ENCODE data around the gene MBP. TPM values are rescaled to one million over a fixed set of nuclear protein-coding genes. Genes with fewer than 3 reads are reported as not detected.

The MBP gene
- total and polyA plus RNA-seq, 8 donors = 6.3 to 33.5 (median 20.7) TPM

DNA sequence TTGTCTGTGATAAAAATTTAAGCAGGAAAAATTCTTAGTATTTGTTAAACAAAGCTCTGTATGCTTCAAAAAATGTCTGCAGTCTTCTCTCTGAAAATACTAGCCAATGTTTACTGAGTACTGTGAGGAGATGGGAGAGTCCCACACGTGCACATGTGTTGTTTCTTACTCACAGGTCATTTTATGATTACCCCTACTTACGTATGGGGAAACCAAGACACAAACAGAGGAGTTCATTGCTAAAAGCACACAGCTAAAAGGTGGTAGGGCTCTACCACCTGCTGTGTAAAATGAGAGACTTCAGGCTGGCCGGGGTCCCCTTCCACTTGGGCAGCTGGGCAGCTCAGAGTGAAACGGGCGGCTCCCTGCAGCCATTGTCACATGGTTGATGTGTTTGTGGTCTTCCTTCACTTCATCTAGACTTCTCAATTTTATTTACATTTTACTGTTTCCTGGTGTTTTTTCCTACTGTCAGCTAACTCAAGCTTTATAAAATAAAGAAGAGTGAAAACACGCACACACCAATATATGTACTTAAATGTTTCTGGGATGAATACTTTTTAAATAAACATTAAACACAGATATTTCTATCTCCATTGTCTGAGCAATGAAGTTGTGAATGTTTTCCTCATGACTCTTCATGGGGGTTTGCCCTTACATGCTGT, 71.2 kb downstream of the MBP start:
- no peaks in the 10 kb centered on the region for H3K27me3 ChIP-seq
- peaks cover 0 to 6% (median 0%) of the 10 kb centered on the region in 3 donors for H3K36me3 ChIP-seq
- H3K4me3 ChIP-seq = no peak overlapping the region
- DNase-seq (peak in 1 of 6 donors; percentile 8), ATAC-seq (no peak), FAIRE-seq (no peak)
- intact Hi-C loops (cut with DNase I) = no loop called here
- WGBS, 2 donors = 84 to 89% methylated on average over 6 of the region's 6 CpGs
- H3K9me3 ChIP-seq = no peaks in the 10 kb centered on the region
- peaks cover 0 to 27% (median 8%) of the 10 kb centered on the region in 3 donors for H3K4me1 ChIP-seq
- TF ChIP-seq, protein P1, sequence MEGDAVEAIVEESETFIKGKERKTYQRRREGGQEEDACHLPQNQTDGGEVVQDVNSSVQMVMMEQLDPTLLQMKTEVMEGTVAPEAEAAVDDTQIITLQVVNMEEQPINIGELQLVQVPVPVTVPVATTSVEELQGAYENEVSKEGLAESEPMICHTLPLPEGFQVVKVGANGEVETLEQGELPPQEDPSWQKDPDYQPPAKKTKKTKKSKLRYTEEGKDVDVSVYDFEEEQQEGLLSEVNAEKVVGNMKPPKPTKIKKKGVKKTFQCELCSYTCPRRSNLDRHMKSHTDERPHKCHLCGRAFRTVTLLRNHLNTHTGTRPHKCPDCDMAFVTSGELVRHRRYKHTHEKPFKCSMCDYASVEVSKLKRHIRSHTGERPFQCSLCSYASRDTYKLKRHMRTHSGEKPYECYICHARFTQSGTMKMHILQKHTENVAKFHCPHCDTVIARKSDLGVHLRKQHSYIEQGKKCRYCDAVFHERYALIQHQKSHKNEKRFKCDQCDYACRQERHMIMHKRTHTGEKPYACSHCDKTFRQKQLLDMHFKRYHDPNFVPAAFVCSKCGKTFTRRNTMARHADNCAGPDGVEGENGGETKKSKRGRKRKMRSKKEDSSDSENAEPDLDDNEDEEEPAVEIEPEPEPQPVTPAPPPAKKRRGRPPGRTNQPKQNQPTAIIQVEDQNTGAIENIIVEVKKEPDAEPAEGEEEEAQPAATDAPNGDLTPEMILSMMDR (IDR thresholded peaks at IDR 0.05) = no peak
- peak overlapping the region in 2 of 4 donors; percentile 51 to 58 for H3K27ac ChIP-seq

DNA sequence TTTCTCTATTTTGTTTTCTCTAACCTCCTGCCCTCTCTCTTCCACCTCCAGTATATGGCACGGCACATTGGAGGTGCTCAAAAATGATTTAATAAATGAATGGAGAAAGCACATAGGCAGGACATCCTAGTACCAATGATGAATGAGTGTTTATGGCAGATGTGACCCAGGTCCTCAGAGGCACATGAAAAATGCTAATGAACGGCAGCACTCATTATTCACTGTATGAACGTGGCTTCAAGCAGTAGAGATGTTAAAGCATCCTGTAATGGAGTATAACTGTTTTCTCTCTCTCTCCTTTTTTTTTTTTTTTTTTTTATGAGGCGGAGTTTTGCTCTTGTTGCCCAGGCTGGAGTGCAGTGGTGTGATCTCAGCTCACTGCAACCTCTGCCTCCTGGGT, 72.4 kb downstream of the MBP start:
- H3K27ac ChIP-seq = no peak overlapping the region
- no peak for FAIRE-seq
- intact Hi-C loops (cut with DNase I) = no loop called here

DNA sequence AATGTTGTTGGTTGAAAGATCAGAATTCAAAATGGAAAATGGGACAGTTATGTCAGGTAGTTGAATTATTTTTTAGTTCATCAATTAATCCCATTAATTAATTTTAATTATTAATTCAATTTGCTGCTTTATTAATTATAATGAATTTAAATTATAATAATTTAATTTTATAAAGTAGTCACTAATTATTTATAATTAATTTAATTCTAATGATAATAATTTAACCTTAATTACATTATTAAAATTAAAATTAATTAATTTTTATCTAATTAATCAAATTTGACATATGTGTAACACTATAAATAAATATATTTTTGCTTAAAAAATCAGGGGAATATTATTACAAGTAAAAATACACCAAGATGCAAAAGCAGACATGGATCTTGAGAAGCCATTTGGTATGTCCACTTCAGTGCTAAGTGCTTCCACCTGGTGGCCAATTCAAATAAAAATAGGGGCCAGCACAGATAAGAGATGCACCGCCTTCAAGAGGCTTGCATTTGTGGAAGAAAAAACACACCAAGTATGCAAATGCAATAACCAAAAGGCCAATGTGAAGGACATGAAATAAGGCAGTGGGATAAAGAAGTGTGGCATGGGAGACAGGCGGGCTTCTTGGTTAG, 73.2 kb downstream of the MBP start:
- TF ChIP-seq, protein P1 (IDR thresholded peaks at IDR 0.05) = peak; percentile 11 to 43 (median 32)
- 95 to 99% methylated on average over 2 of the region's 2 CpGs for WGBS, 2 donors
- H3K27ac ChIP-seq = no peak overlapping the region
- intact Hi-C loops (cut with DNase I) = no loop called here
- ATAC-seq (no peak), DNase-seq (peak in 1 of 6 donors; percentile 17), FAIRE-seq (peak; percentile 97)
- H3K9me3 ChIP-seq = no peaks in the 10 kb centered on the region
- H3K4me1 ChIP-seq = peaks cover 0 to 23% (median 8%) of the 10 kb centered on the region in 3 donors
- H3K4me3 ChIP-seq = no peak overlapping the region
- no peaks in the 10 kb centered on the region for H3K36me3 ChIP-seq
- H3K27me3 ChIP-seq = no peaks in the 10 kb centered on the region

More for the DNA sequence above, 72.4 kb downstream of the MBP start:
- peaks cover 0 to 2% (median 0%) of the 10 kb centered on the region in 3 donors for H3K36me3 ChIP-seq
- no peaks in the 10 kb centered on the region for H3K9me3 ChIP-seq
- H3K27me3 ChIP-seq = no peaks in the 10 kb centered on the region
- WGBS, 2 donors = 93 to 94% methylated on average over 4 of the region's 4 CpGs
- ATAC-seq (no peak), DNase-seq (no peak)
- no peak overlapping the region for H3K4me3 ChIP-seq
- TF ChIP-seq, protein P1 (IDR thresholded peaks at IDR 0.05) = no peak
- peaks cover 0 to 26% (median 8%) of the 10 kb centered on the region in 3 donors for H3K4me1 ChIP-seq

DNA sequence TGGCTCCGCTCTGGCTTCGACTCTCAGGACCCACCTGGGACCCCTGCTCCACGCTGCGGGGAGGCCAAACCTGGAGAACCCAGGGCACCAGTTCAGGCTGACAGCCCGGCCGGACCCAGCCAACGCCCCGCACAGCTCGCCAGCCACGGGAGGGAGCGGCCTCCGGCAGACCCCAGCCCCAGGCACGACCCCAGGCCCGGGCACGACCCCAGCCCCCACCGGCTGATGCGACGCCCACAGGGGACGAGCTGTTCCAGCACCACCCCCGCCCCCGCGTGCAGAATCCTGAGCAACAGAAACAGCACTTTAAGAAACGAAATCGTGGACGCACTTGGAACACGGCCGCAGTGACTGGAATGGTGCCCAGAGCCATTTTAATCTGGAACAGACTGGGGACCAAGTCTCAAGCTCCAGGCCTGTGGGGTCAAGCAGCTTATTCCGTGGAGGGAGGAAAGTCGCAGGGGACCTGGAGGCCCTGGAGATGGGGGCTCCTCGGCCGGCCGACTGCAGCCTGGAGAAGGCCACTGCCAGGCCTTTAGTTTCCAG, 74.2 kb downstream of the MBP start:
- Histone ChIP-seq H3K4me3 (no peak overlapping the region), H3K27ac (peak overlapping the region in 1 of 4 donors; percentile 11), H3K27me3 (no peaks in the 10 kb centered on the region), H3K9me3 (no peaks in the 10 kb centered on the region), H3K36me3 (no peaks in the 10 kb centered on the region), H3K4me1 (peaks cover 0 to 23% (median 8%) of the 10 kb centered on the region in 3 donors)
- WGBS, 2 donors = 91 to 93% methylated on average over 32 of the region's 32 CpGs
- FAIRE-seq (no peak), DNase-seq (peak in 2 of 6 donors; percentile 18 to 79), ATAC-seq (no peak)
- TF ChIP-seq, protein P1 (IDR thresholded peaks at IDR 0.05) = no peak
- intact Hi-C loops (cut with DNase I) = no loop called here
